ENCODE measurements around the gene TEX44.

DNA sequence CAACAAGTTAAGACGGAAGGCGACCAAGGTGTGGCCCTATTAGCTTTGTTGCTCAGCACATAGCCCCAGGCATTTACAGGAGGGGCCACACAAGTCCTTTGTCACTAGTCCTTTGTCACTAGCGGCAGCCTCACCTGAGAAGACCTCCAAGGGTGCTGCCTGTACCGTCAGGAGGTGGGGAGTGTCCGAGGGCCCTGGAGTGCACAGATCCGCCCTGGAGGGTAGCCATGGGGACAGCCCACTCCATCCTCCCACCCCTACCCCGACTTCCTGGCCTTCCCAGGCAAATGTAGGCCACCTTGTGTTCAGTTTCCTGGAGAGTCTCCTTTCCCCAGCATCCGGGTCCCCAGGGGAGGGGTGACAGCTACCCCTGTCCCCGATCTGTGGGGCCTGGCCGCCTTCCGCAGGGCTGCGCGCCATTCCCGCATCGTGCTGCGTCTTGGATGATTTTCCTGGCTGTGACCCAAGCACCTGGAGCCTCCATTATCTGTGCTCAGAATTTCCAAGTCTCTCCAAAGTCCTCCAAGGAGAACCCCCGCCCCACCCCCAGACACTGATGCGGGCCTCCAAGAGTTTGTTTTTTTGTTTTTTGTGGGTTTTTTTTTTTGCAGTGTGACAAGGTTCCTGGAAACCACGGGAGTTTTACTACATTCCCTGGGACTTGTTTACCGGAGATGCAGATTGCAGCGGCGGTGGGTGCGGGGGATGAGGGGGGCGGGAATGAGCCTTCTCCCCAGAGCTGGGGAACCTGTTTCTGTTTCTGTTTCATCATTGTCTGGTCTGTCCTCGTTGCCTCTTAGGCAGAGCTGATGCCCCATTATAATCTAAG, 28.6 kb downstream of the TEX44 start:
- TF ChIP-seq EZH2 (IDR thresholded peaks at IDR 0.05) (no peak), EZH2phosphoT487 (IDR thresholded peaks at IDR 0.05) (no peak)
- TF ChIP-seq, protein P1, sequence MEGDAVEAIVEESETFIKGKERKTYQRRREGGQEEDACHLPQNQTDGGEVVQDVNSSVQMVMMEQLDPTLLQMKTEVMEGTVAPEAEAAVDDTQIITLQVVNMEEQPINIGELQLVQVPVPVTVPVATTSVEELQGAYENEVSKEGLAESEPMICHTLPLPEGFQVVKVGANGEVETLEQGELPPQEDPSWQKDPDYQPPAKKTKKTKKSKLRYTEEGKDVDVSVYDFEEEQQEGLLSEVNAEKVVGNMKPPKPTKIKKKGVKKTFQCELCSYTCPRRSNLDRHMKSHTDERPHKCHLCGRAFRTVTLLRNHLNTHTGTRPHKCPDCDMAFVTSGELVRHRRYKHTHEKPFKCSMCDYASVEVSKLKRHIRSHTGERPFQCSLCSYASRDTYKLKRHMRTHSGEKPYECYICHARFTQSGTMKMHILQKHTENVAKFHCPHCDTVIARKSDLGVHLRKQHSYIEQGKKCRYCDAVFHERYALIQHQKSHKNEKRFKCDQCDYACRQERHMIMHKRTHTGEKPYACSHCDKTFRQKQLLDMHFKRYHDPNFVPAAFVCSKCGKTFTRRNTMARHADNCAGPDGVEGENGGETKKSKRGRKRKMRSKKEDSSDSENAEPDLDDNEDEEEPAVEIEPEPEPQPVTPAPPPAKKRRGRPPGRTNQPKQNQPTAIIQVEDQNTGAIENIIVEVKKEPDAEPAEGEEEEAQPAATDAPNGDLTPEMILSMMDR (IDR thresholded peaks at IDR 0.05), result no peak
